GM12801 (cell line): ENCODE measurements around the gene CORO6.

Experiments
- CTCF ChIP-seq: IDR thresholded peaks from one replicate; pipeline ENCODE4 v1.5.1; 2011; ENCODE audit warnings: control low read depth; ENCODE audit not compliant: insufficient read length; ENCODE audit errors: extremely low read depth

CORO6 gene

GRCh38 chr17:29575511-29576213 is 47.0 kb downstream of the CORO6 start:
- no peak for TF ChIP-seq CTCF

- TF ChIP-seq CTCF: no peak
Observed at GRCh38 chr17:29574732-29575510, 47.8 kb downstream of the CORO6 start.

GRCh38 chr17:29573871-29574731 is 48.6 kb downstream of the CORO6 start:
- no peak for TF ChIP-seq CTCF

- TF ChIP-seq CTCF: no peak
Observed at GRCh38 chr17:29573558-29573869, 49.2 kb downstream of the CORO6 start.

- TF ChIP-seq CTCF: no peak
Observed at GRCh38 chr17:29572691-29573557, 49.8 kb downstream of the CORO6 start.

- TF ChIP-seq CTCF: no peak
Observed at GRCh38 chr17:29571883-29572681, 50.6 kb downstream of the CORO6 start.
